ENCODE results near the gene DOK4. TPM values are rescaled to one million over a fixed set of nuclear protein-coding genes. Genes with fewer than 3 reads are reported as not detected.

Gene DOK4
- total RNA-seq = 41.7 and 51.4 TPM in 2 replicates

DNA sequence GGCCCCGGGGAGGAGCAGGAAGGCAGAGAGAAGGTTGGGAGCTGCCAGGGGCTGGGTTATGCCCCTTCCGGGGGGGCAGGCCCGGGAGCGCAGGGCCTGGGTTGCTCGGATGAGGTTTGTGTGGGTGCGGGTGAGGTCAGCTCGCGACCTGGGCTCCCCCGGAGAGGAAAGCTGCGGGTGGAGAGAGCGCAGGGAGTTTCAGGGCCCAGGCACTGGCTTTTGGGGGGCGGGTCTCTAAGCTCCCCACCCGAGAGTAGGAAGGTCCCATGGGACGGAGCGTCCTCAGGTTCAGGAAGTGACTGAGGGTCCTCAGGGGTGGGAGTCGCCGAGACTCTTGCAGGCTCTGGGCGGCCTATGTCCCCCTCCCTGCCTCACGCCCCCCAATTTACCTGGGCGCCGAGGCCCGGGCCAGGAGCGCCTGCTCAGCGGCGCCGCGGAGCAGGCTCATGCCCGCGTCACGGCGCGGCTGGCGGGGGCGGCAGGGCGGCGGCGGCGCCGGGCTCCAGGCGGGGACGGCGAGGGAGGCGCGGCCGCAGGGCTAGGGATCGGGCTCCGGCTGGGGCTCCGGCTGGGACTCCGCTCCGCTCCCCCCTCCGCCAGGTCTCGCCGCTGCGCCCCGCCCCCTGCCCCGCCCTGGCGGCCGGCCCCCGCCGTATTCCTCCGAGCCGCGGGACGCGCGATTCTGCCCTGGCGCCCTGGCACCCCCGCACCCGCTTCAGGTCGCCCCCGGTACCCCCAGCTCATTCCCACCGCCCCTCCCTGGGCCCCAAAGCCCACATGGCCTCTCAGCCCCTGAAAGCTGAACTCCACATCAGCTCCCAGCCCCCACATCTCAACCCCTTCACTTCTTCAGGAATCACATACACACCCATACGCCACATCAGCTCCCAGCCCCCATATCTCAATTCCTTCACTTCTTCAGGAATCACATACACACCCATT lies at the start of gene DOK4:
Gene DOK4 (minus strand): TSS at position 578 of the 942 bp plus-strand sequence. CDS start 6,986 bp downstream, outside the sequence.

DNA sequence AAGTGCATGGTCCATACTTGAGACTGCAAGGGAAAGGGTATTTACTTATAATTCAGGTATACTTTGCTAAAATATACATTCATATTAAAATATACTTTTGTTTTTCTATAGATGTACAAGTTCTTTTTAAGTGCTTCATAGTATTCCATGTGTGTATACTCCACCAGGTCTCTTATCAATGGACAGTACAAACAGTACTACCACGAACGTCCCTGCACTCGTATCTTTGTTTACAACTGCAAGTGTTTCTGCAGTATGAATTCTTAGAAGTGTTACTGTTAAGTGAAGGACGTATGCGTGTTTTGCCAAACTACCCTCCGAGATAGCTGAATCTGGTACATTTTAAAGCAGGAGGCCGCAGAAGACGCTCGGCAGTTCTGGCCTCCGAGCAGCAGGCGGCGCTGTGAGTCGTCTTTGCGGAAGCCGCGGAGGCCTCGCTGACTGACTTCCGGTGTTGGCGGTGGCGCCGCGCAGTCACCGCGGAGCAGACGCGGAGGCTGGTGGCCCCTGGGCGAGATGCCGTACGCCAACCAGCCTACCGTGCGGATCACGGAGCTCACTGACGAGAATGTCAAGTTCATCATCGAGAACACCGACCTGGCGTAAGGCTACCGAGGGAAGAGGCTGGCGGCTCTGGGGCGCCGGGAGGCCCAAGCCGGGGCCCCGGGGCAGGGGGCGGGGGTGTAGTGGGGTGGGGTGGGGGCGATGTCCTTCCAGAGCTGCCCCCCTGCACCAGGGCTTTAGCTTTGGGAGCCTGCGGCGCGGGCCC lies 23.9 kb downstream of the DOK4 start, which contains the start of gene POLR2C:
Gene POLR2C (plus strand): TSS at position 471 of the 769 bp plus-strand sequence. CDS start 46 bp downstream, at position 517.

DNA sequence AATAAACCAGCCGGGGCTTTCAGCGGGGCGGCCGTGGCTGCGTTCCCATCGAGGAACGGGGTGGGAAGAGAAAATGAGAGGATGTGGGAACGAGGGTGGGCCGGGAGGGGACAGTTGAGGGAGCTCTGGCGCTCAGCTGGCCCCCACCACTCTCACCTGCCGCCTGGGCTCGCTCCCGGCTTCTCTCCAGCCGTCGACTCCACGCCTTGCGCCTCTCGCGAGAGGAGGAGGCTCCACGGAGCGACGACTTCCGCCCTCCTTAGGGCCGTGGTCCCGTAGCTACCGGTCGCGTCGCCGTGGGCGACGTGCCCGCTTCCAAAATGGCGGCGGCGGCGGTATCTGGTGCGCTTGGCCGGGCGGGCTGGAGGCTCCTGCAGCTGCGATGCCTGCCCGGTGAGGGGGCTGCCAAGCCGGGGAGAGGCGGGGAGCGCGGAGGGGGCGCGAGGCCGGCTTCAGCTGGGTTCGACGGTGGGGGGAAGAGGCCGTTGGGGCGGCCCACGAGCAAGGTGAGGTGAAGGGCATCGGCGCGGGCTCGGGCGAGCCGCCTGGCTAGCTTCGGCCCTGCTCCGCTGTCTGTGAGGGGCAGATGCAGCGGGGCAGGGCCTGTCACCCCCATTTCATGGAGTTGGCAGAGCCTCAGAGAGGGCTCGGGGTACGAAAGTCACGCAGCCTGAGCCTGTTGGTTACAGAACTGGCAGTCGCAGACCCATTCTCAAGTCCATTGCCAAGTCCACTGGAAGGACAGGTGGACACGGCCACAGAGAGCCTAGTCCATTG lies 38.9 kb downstream of the DOK4 start, which contains the start of the genes CIAPIN1 and COQ9:
Gene CIAPIN1 (minus strand): TSS at position 200 of the 777 bp plus-strand sequence. CDS start 6,457 bp downstream, outside the sequence.
Gene COQ9 (plus strand): TSS at position 294 of the 777 bp plus-strand sequence. CDS start 27 bp downstream, at position 321.

Other genes starting within 250 kb of the DOK4 start
- 82.6 and 83.4 TPM in 2 replicates for gene ARL2BP, start 241.2 kb downstream of the DOK4 start, total RNA-seq
- gene PLLP, start 201.8 kb downstream of the DOK4 start, total RNA-seq = not detected in 2 replicates
- gene CCL22, start 127.7 kb downstream of the DOK4 start, total RNA-seq = not detected in 2 replicates
- 0.18 and 1.5 TPM in 2 replicates for gene CX3CL1, start 114.0 kb downstream of the DOK4 start, total RNA-seq
- gene CCL17, start 81.7 kb downstream of the DOK4 start, total RNA-seq = not detected in 2 replicates
- 26.7 and 34.2 TPM in 2 replicates for gene CIAPIN1, start 39.1 kb downstream of the DOK4 start, total RNA-seq
- gene COQ9, start 39.0 kb downstream of the DOK4 start, total RNA-seq = 31.8 and 35.8 TPM in 2 replicates
- gene POLR2C, start 23.8 kb downstream of the DOK4 start, total RNA-seq = 84.3 and 94.4 TPM in 2 replicates
- gene CCDC102A, start 50.1 kb upstream of the DOK4 start, total RNA-seq = 21.7 and 24.0 TPM in 2 replicates
- gene ADGRG5, start 56.1 kb upstream of the DOK4 start, total RNA-seq = not detected in 2 replicates
- 3.9 and 5.6 TPM in 2 replicates for gene ADGRG1, start 142.1 kb upstream of the DOK4 start, total RNA-seq
- gene ADGRG3, start 181.8 kb upstream of the DOK4 start, total RNA-seq = not detected in 2 replicates
- gene DRC7, start 208.3 kb upstream of the DOK4 start, total RNA-seq = not detected in 2 replicates
- gene KATNB1, start 249.3 kb upstream of the DOK4 start, total RNA-seq = 16.2 and 19.5 TPM in 2 replicates

Data from cardiac atrium fibroblast (primary cell).